ENCODE results near the gene TFF1.

Gene TFF1

GRCh38 chr21:42406201-42406621 is 39.9 kb upstream of the TFF1 start:
- no peak overlapping the region for H3K4me3 ChIP-seq (ENCODE audit: control insufficient read depth, low read depth, low read length)
- no peak for DNase-seq (ENCODE audit: low read depth)
- TF ChIP-seq, protein P1, sequence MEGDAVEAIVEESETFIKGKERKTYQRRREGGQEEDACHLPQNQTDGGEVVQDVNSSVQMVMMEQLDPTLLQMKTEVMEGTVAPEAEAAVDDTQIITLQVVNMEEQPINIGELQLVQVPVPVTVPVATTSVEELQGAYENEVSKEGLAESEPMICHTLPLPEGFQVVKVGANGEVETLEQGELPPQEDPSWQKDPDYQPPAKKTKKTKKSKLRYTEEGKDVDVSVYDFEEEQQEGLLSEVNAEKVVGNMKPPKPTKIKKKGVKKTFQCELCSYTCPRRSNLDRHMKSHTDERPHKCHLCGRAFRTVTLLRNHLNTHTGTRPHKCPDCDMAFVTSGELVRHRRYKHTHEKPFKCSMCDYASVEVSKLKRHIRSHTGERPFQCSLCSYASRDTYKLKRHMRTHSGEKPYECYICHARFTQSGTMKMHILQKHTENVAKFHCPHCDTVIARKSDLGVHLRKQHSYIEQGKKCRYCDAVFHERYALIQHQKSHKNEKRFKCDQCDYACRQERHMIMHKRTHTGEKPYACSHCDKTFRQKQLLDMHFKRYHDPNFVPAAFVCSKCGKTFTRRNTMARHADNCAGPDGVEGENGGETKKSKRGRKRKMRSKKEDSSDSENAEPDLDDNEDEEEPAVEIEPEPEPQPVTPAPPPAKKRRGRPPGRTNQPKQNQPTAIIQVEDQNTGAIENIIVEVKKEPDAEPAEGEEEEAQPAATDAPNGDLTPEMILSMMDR (conservative IDR thresholded peaks at IDR 0.05; ENCODE audit: control insufficient read depth, insufficient read depth, low read depth, low read length) = no peak

DNA sequence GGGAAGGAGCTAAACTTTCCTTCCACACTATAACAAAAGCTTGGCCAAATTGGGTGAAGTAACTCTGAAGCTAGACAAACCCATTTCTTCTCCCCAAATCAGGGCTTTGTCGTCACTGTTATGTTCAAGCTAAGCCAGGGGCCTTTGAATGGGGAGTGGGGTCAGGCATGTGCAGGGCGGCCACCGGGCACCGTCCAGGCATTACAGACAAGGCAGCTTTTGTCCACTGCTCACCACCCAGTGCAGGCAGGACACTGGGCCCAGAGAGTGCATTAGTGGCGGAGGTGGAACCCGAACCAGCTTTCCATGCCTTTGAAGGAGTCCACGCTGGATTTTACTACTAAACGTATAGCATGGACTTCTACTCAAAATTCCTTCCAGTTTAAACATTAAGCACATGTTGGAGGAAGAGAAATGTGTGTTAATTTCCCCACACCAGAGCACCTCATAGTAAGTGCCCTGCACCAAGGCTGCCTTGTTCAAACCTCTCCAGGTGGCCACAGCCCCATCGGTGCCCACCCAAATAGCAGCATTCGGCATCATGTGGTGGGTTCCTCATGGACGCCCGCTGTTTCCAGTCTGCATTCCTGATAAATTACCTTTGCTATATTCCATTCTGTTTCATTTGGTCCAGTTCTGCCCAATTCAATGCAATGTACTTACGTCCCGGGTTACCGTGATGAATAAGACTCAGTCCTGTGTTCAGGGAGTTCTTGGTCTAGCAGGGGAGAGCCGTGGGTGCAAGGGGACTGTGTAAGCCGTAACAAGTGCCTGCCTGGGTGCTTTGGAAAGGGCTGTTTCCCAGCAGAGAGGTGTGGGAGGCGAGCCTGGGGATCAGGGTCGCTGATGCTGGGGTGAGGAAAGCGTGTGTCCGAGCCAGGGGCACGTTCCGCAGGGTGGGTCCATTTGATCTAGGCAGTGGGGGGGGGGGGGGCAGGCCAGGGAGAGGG is 39.0 kb upstream of the TFF1 start:
- TF ChIP-seq, protein P1 (conservative IDR thresholded peaks at IDR 0.05; ENCODE audit: control insufficient read depth, insufficient read depth, low read depth, low read length) = no peak
- H3K4me3 ChIP-seq (ENCODE audit: control insufficient read depth, low read depth, low read length) = no peak overlapping the region
- no peak for DNase-seq (ENCODE audit: low read depth)

DNA sequence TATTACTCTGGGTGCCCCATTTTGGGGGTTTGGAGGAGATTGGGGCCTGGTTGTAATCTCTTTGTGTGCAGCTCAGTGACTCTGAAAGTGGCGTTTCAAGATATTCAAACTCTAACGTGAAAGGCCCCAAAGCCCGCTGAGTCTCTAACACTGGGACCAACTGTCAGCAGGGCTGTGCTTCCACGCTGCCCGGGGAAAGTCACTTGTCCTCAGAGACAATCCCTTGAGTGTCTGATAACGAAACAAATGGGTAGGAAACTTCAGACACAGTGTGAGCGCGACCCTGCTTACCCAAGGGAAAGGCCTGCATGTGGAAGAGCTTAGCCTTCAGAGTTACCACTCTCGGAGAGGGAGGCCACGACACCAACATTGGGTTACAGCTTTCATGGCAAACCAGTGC is 38.2 kb upstream of the TFF1 start:
- no peak for DNase-seq (ENCODE audit: low read depth)
- TF ChIP-seq, protein P1 (conservative IDR thresholded peaks at IDR 0.05; ENCODE audit: control insufficient read depth, insufficient read depth, low read depth, low read length) = no peak
- no peak overlapping the region for H3K4me3 ChIP-seq (ENCODE audit: control insufficient read depth, low read depth, low read length)

GRCh38 chr21:42403611-42404231 is 37.4 kb upstream of the TFF1 start, which contains the start of gene UBASH3A:
Gene UBASH3A, plus strand, starts transcription at chr21:42403902. Its CDS starts 44 bp downstream, at chr21:42403946.
- H3K4me3 ChIP-seq (ENCODE audit: control insufficient read depth, low read depth, low read length) = no peak within 1 kb of the TSS
- no peak for DNase-seq (ENCODE audit: low read depth)
- TF ChIP-seq, protein P1 (conservative IDR thresholded peaks at IDR 0.05; ENCODE audit: control insufficient read depth, insufficient read depth, low read depth, low read length) = no peak

GRCh38 chr21:42401820-42402251 is 35.5 kb upstream of the TFF1 start:
- TF ChIP-seq, protein P1 (conservative IDR thresholded peaks at IDR 0.05; ENCODE audit: control insufficient read depth, insufficient read depth, low read depth, low read length) = no peak
- no peak overlapping the region for H3K4me3 ChIP-seq (ENCODE audit: control insufficient read depth, low read depth, low read length)

DNA sequence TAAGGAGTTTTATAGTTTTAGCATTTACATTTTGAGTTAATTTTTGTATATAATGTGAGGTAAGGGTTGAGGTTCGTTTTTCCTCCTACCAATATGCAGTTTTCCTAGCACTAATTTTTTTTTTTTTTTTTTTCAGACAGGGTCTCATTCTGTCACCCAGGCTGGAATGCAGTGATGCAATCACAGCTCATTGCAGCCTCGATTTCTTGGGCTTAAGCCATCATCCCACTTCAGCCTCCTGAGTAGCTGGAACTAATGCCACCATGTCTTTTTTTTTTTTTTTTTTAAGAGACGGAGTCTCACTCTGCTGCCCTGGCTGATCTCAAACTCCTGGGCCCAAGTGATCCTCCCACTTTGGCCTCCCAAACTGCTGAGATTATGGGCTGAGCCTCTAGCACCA is 34.8 kb upstream of the TFF1 start:
- no peak overlapping the region for H3K4me3 ChIP-seq (ENCODE audit: control insufficient read depth, low read depth, low read length)
- peak; percentile 21 for DNase-seq (ENCODE audit: low read depth)
- TF ChIP-seq, protein P1 (conservative IDR thresholded peaks at IDR 0.05; ENCODE audit: control insufficient read depth, insufficient read depth, low read depth, low read length) = no peak

More at GRCh38 chr21:42401820-42402251, 35.5 kb upstream of the TFF1 start:
- DNase-seq (ENCODE audit: low read depth) = no peak
